Activated CD4-positive, alpha-beta T cell treated with anti-CD3 and anti-CD28 coated beads for 24 hours (primary cell): Measurements from ENCODE around the gene MESP1.

Source experiments
- DNase-seq, 2 donors: peaks; one replicate each; pipeline ENCODE4 v3.0.0-alpha.2; 2020; ENCODE audit warnings: low read depth in 2 of 2

MESP1 gene

DNA sequence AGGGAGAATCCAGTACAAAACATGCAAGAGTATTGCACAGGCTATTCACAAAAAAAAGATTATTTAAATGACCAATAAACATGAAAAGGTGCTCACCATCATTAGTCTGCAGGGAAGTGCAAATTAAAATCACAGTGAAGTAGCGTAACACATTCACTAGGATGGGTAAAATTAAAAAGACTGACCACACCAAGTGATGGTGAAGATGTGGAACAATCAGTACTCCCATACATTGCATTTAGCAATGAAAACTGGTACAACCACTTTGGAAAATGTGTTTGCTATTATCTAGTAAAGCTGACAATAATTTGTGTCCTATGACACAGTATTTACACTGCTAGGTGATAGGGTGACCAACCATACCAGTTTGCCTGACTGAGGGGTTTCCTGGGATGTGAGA, 26.4 kb downstream of the MESP1 start:
- DNase-seq: no peak

GRCh38 chr15:89723031-89723430, 28.0 kb downstream of the MESP1 start:
- no peak for DNase-seq

GRCh38 chr15:89714775-89715174, 36.3 kb downstream of the MESP1 start:
- DNase-seq: no peak

DNA sequence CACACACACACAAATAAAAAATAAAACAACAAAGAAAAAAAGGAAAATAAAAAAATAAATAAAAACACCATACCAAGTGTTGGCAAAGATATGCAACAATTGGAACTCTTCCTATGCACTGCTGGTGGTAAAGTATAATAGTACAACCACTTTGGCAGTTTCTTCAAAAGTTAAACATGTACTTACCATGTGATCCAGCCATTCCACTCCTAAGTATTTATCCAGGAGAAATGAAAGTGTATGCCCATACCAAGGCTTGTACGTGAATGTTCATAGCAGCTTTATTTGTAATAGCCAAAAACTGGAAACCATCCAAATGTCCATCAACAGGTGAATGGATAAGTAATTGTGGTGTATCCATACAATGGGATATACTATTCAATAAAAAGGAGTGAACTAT, 43.5 kb downstream of the MESP1 start:
- no peak for DNase-seq

GRCh38 chr15:89704411-89704810, 46.6 kb downstream of the MESP1 start:
- DNase-seq: no peak
